ENCODE results near the gene SHROOM3.

The SHROOM3 gene

GRCh38 chr4:76591992-76592391 lies 157.0 kb downstream of the SHROOM3 start:
- no peaks in the 10 kb centered on the region for H3K9me3 ChIP-seq
- H3K4me1 ChIP-seq, result no peaks in the 10 kb centered on the region
- no peak overlapping the region for H3K4me3 ChIP-seq (ENCODE audit: low read depth, low read length)
- DNase-seq, result no peak
- TF ChIP-seq CTCF (IDR thresholded peaks at IDR 0.05; ENCODE audit: low read depth, low read length), result no peak
- H3K36me3 ChIP-seq, result no peaks in the 10 kb centered on the region
- H3K27me3 ChIP-seq, result no peaks in the 10 kb centered on the region

- DNase-seq, result no peak
- no peak overlapping the region for H3K4me3 ChIP-seq (ENCODE audit: low read depth, low read length)
- no peaks in the 10 kb centered on the region for H3K36me3 ChIP-seq
- no peaks in the 10 kb centered on the region for H3K27me3 ChIP-seq
- no peaks in the 10 kb centered on the region for H3K4me1 ChIP-seq
- no peak for TF ChIP-seq CTCF (IDR thresholded peaks at IDR 0.05; ENCODE audit: low read depth, low read length)
- H3K9me3 ChIP-seq, result no peaks in the 10 kb centered on the region
Measured at GRCh38 chr4:76592460-76592859, 157.4 kb downstream of the SHROOM3 start.

GRCh38 chr4:76594173-76594572 lies 159.1 kb downstream of the SHROOM3 start:
- Histone ChIP-seq H3K4me1 (no peaks in the 10 kb centered on the region), H3K4me3 (ENCODE audit: low read depth, low read length) (no peak overlapping the region), H3K36me3 (no peaks in the 10 kb centered on the region), H3K27me3 (no peaks in the 10 kb centered on the region), H3K9me3 (no peaks in the 10 kb centered on the region)
- TF ChIP-seq CTCF (IDR thresholded peaks at IDR 0.05; ENCODE audit: low read depth, low read length), result no peak
- no peak for DNase-seq

- no peaks in the 10 kb centered on the region for H3K9me3 ChIP-seq
- H3K27me3 ChIP-seq, result no peaks in the 10 kb centered on the region
- DNase-seq, result no peak
- H3K4me3 ChIP-seq (ENCODE audit: low read depth, low read length), result no peak overlapping the region
- no peaks in the 10 kb centered on the region for H3K36me3 ChIP-seq
- no peaks in the 10 kb centered on the region for H3K4me1 ChIP-seq
- no peak for TF ChIP-seq CTCF (IDR thresholded peaks at IDR 0.05; ENCODE audit: low read depth, low read length)
Measured at GRCh38 chr4:76595435-76595834, 160.4 kb downstream of the SHROOM3 start.

GRCh38 chr4:76596713-76597112 lies 161.7 kb downstream of the SHROOM3 start:
- Histone ChIP-seq H3K36me3 (no peaks in the 10 kb centered on the region), H3K4me3 (ENCODE audit: low read depth, low read length) (no peak overlapping the region), H3K9me3 (no peaks in the 10 kb centered on the region), H3K27me3 (no peaks in the 10 kb centered on the region), H3K4me1 (no peaks in the 10 kb centered on the region)
- no peak for TF ChIP-seq CTCF (IDR thresholded peaks at IDR 0.05; ENCODE audit: low read depth, low read length)
- no peak for DNase-seq

- Histone ChIP-seq H3K4me3 (ENCODE audit: low read depth, low read length) (no peak overlapping the region), H3K27me3 (no peaks in the 10 kb centered on the region), H3K9me3 (no peaks in the 10 kb centered on the region), H3K4me1 (no peaks in the 10 kb centered on the region), H3K36me3 (no peaks in the 10 kb centered on the region)
- no peak for TF ChIP-seq CTCF (IDR thresholded peaks at IDR 0.05; ENCODE audit: low read depth, low read length)
- DNase-seq, result no peak
Measured at GRCh38 chr4:76597423-76597979, 162.5 kb downstream of the SHROOM3 start.

Measured in BE2C (cell line).